ENCODE data around the gene CAPZA1.

Gene CAPZA1

GRCh38 chr1:112675728-112676381, 56.2 kb downstream of the CAPZA1 start:
- TF ChIP-seq POLR2A (IDR thresholded peaks at IDR 0.05; ENCODE audit: low read length) (no peak), GATA1 (IDR thresholded peaks at IDR 0.05; ENCODE audit: low read depth, low read length) (no peak)
- peak in 1 of 2 experiments; percentile 48 for DNase-seq

DNA sequence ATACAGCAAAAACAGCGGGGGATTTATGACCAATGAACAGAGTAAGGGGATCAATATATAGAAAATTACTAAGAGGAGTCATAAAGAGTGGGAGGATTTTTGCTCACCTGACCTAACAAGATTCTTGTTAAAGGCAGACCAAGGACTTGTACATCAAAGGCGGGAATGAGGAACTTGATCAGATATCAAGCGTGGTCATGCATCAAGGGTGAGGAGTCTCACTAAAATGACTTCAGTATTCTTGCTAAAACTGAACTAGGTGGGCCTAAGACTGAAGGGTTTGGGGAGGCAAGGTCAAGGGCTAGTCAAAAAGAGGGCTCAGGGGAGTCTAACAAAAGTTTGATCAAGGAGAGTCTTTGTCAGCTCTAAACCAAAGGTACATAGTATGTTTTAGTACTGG, 56.9 kb downstream of the CAPZA1 start:
- DNase-seq = peak; percentile 60 to 69
- TF ChIP-seq POLR2A (IDR thresholded peaks at IDR 0.05; ENCODE audit: low read length) = peak; percentile 17
- no peak for TF ChIP-seq GATA1 (IDR thresholded peaks at IDR 0.05; ENCODE audit: low read depth, low read length)

DNA sequence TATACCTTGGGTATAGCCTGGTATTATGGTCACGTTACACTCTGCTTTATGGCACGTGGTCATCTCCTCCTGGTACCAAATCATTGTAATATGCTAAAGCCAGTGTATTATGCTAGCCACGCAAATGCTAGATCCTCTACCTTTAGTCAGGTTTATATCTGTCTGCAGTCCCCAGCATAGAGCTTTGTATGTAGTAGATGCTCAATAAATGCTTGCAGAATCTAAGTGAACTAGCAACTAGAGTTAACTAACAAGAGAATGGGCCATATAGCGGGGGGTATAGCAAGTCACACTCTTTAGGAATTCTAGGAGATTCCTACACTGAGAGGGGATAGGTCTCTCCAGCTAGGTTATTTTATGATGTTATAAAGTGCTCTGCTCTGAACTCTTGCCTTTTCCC, 57.9 kb downstream of the CAPZA1 start:
- no peak for DNase-seq
- TF ChIP-seq GATA1 (IDR thresholded peaks at IDR 0.05; ENCODE audit: low read depth, low read length) = no peak

GRCh38 chr1:112678605-112679004, 59.0 kb downstream of the CAPZA1 start:
- TF ChIP-seq GATA1 (IDR thresholded peaks at IDR 0.05; ENCODE audit: low read depth, low read length) (no peak), POLR2A (IDR thresholded peaks at IDR 0.05; ENCODE audit: low read length) (no peak)
- DNase-seq = no peak

DNA sequence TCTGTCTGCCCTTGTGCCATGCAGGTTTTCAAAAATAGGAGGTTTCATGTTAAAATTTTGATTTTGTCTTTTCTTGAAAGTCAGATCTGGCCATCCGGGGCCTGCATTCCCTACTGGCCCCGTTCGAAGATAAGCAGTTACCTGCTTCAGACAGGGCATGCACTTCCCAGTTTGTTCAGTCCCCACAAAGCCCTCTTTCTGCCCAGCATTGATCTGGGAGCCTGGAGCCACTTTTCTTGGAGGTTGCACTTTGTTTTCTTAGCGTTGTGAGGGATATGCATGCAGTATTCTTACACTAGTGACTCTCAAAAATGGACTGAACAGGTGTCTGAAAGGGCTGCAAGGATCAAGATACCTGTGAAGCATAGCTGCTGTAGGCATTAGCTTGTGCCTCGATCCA, 66.3 kb downstream of the CAPZA1 start:
- TF ChIP-seq POLR2A (IDR thresholded peaks at IDR 0.05; ENCODE audit: low read length) (no peak), GATA1 (IDR thresholded peaks at IDR 0.05; ENCODE audit: low read depth, low read length) (no peak)
- no peak for DNase-seq

DNA sequence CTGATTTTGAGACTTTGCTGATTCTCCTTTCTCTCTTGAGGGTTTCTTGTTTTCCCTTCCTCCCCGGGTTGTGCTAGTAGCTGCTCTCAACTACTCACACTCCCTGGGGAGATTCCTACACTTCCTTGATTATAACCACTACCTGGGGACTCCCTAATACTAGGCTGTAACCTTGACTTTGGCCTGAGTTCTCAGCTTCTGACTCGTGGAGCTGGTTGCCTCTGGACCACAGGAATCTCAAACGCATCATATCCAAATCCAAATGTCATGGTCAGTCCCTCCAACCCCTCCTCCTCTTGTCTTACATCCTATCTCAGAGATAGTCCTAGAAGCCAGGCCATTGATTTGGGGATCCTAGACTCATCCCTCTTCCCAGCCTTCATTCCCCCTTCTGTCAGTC, 66.8 kb downstream of the CAPZA1 start:
- DNase-seq = no peak
- TF ChIP-seq GATA1 (IDR thresholded peaks at IDR 0.05; ENCODE audit: low read depth, low read length) = no peak
- no peak for TF ChIP-seq POLR2A (IDR thresholded peaks at IDR 0.05; ENCODE audit: low read length)

DNA sequence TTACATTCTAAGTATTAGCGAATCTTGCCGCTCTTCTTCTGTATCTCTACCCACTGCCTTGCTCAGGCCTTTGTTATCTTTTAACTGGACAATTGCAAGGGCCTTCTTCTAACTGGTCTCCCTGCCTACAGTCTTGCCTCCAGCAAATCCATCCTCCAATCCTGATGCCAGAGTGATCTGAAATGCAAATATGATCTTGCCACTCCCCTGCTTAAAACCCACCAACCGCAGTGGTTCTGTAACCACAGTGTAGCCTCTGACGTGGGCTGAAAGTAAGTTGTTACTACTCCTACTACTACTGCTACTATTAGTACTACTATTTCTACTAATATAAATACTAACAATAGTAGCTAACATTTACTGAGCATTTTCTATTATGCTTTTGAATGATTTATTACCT, 67.2 kb downstream of the CAPZA1 start:
- TF ChIP-seq GATA1 (IDR thresholded peaks at IDR 0.05; ENCODE audit: low read depth, low read length) = no peak
- TF ChIP-seq POLR2A (IDR thresholded peaks at IDR 0.05; ENCODE audit: low read length) = no peak
- DNase-seq = peak in 1 of 2 experiments; percentile 21

- DNase-seq = no peak
- TF ChIP-seq POLR2A (IDR thresholded peaks at IDR 0.05; ENCODE audit: low read length) (no peak), GATA1 (IDR thresholded peaks at IDR 0.05; ENCODE audit: low read depth, low read length) (no peak)
Observed at GRCh38 chr1:112687361-112687760, 67.7 kb downstream of the CAPZA1 start.

DNA sequence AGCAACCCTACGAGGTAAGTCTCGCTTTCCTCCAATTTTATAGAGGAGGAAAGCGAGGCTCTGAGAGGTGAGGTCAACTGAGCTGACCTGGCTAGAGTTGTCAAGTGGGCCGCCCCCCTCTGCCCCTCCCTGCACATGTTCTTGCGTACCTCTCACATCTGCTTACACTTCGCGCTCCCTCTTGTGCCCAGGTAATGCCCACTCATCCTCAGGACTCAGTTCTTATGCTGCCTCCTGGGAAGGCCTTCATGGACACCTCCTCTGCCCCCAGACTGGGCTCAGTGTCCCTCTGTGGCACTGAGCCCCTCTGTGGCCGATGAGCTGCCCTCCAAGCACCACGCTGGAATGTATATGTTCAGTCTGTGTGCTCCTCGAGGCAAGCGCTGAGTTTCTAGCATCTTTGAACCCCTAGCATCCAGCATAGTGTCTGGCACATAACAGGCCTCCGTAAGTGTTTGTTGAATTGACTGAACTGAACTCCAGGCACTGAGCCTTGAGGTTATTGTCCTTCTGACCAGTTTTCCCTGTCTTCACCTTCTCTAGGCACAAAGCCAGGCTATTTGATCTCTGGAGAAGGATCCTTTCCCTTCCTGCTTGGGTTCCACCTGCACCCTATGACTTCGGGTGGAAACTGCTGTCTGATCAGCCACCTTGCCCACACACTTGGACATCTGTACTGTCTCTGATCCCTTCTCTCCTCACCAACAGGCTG, 68.3 kb downstream of the CAPZA1 start:
- no peak for DNase-seq
- TF ChIP-seq GATA1 (IDR thresholded peaks at IDR 0.05; ENCODE audit: low read depth, low read length) (no peak), POLR2A (IDR thresholded peaks at IDR 0.05; ENCODE audit: low read length) (no peak)

DNA sequence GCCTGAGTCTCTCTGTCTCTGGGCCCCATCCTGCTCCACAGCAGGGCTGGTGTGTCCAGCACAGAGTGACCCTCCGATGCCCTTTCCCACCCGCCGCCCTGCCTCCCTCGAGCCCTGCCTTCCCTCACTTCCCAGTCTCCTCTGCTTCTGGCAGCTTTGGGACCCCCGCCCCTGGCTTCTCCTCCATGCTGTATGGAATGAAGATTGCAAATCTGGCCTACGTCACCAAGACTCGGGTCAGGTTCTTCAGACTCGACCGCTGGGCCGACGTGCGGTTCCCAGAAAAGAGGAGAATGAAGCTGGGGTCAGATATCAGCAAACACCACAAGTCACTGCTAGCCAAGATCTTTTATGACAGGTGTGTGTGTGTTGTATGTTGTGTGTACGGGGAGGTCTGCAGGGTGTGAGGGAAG, 69.2 kb downstream of the CAPZA1 start:
- no peak for DNase-seq
- TF ChIP-seq GATA1 (IDR thresholded peaks at IDR 0.05; ENCODE audit: low read depth, low read length) = no peak
- TF ChIP-seq POLR2A (IDR thresholded peaks at IDR 0.05; ENCODE audit: low read length) = no peak

- DNase-seq = no peak
- TF ChIP-seq GATA1 (IDR thresholded peaks at IDR 0.05; ENCODE audit: low read depth, low read length) = no peak
Observed at GRCh38 chr1:112689196-112689841, 69.7 kb downstream of the CAPZA1 start.

DNA sequence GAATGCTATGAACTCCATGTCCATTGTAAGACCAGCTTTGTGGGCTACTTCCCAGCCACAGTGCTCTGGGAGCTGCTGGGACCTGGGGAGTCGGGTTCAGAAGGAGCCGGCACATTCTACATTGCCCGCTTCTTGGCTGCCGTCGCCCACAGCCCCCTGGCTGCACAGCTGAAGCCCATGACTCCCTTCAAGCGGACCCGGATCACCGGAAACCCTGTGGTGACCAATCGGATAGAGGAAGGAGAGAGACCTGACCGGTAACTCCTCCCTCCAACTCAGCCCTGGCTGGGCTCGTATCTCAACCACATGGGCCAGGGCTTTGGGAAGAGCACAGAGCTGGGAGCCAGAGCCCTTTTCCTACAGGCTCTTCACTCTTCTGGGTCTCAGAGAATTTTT, 70.2 kb downstream of the CAPZA1 start:
- TF ChIP-seq GATA1 (IDR thresholded peaks at IDR 0.05; ENCODE audit: low read depth, low read length) (no peak), POLR2A (IDR thresholded peaks at IDR 0.05; ENCODE audit: low read length) (no peak)
- DNase-seq = no peak

DNA sequence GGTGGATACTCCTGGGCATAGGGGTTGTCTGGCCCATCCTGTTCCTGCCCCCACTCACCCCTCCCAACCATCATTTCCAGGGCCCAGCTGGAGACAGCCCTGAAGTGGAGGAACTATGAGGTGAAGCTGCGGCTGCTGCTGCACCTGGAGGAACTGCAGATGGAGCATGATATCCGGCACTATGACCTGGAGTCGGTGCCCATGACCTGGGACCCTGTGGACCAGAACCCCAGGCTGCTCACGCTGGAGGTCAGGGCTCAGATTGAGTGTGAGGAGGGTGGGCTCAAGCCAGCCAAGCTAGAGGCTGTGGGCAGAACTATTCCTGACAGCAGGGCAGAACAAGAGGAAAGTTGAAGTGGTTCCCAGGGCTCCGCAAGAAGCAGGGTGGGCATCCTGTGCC, 73.0 kb downstream of the CAPZA1 start:
- no peak for DNase-seq
- TF ChIP-seq GATA1 (IDR thresholded peaks at IDR 0.05; ENCODE audit: low read depth, low read length) (no peak), POLR2A (IDR thresholded peaks at IDR 0.05; ENCODE audit: low read length) (no peak)

DNA sequence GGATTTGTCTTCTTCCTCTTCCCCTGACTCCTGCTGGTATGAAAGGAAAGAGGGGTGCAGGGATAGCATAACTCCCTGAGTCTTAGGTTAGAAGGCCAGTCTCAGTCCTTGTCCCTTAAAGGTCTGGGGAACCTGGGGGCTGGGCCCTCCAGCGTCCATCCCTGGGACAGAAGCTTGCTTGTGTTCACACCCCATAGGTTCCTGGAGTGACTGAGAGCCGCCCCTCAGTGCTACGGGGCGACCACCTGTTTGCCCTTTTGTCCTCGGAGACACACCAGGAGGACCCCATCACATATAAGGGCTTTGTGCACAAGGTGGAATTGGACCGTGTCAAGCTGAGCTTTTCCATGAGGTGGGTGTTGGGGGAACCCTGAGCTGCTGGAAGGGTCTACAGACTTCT, 74.2 kb downstream of the CAPZA1 start:
- DNase-seq = no peak
- TF ChIP-seq GATA1 (IDR thresholded peaks at IDR 0.05; ENCODE audit: low read depth, low read length) = no peak
- no peak for TF ChIP-seq POLR2A (IDR thresholded peaks at IDR 0.05; ENCODE audit: low read length)

Measured in erythroblast (primary cell).